CD14-positive monocyte (primary cell): ENCODE data around the gene GNAI1. TPM values are rescaled to one million over a fixed set of nuclear protein-coding genes. Genes with fewer than 3 reads are reported as not detected.

Experiments used
- DNase-seq, 3 donors: peaks; one replicate each; pipeline ENCODE4 v3.0.0-alpha.2; 2011 to 2022
- H2AFZ ChIP-seq: 2 replicates; pipeline ENCODE4 v1.6.0; 2012; ENCODE audit warnings: mild to moderate bottlenecking, low read depth, low read length, inconsistent platforms; ENCODE audit not compliant: insufficient read depth, poor library complexity, severe bottlenecking
- H3K27ac ChIP-seq, 2 donors: 1 replicate in 1 of 2; 2 replicates in 1 of 2; pipeline ENCODE4 v1.5.1; 2012 to 2013; ENCODE audit warnings: low read length in 2 of 2, control low read depth in 1 of 2, inconsistent platforms in 1 of 2, low read depth in 1 of 2, mild to moderate bottlenecking in 1 of 2
- H3K27me3 ChIP-seq, 2 donors: one replicate each; pipeline versions ENCODE4 v1.6.0 to v1.6.1; 2011 to 2013; ENCODE audit warnings: low read length in 2 of 2; ENCODE audit not compliant: control insufficient read depth in 2 of 2, insufficient read depth in 2 of 2
- H3K36me3 ChIP-seq, 2 donors: replicated peaks in 1 of 2; 1 replicate in 1 of 2; 2 replicates in 1 of 2; pipeline versions ENCODE4 v1.5.1 to v1.6.1; 2012 to 2013; ENCODE audit warnings: low read length in 2 of 2, control low read depth in 1 of 2, inconsistent platforms in 1 of 2, mild to moderate bottlenecking in 1 of 2; ENCODE audit not compliant: insufficient read depth in 2 of 2, control insufficient read depth in 1 of 2
- H3K4me1 ChIP-seq, 2 donors: 1 replicate in 1 of 2; 2 replicates in 1 of 2; pipeline versions ENCODE4 v1.5.1 to v1.6.1; 2012 to 2013; ENCODE audit warnings: low read length in 2 of 2, control low read depth in 1 of 2, inconsistent platforms in 1 of 2, mild to moderate bottlenecking in 1 of 2, moderate library complexity in 1 of 2; ENCODE audit not compliant: insufficient read depth in 2 of 2, control insufficient read depth in 1 of 2
- H3K4me2 ChIP-seq: replicated peaks from 2 replicates; pipeline ENCODE3; 2012; ENCODE audit warnings: low read length, moderate library complexity, mild to moderate bottlenecking; ENCODE audit not compliant: poor library complexity, severe bottlenecking; ENCODE audit errors: extremely low read depth
- H3K4me3 ChIP-seq, 3 experiments: fragments of 200-600 bp in 1 of 3; sonication (generic) in 1 of 3; replicated peaks in 1 of 3; 1 replicate in 2 of 3; 2 replicates in 1 of 3; pipeline ENCODE4 v1.5.1; 2011 to 2013; ENCODE audit warnings: low read length in 3 of 3, mild to moderate bottlenecking in 3 of 3, control low read depth in 2 of 3, low read depth in 2 of 3, inconsistent platforms in 1 of 3, moderate library complexity in 1 of 3
- H3K79me2 ChIP-seq: 2 replicates; pipeline ENCODE4 v1.6.0; 2012; ENCODE audit warnings: mild to moderate bottlenecking, control low read depth, inconsistent platforms, low read length, moderate library complexity; ENCODE audit not compliant: insufficient read depth
- H3K9ac ChIP-seq: 2 replicates; pipeline ENCODE4 v1.6.0; 2017; ENCODE audit warnings: low read length, mild to moderate bottlenecking; ENCODE audit not compliant: insufficient read depth, poor library complexity, severe bottlenecking
- H3K9me3 ChIP-seq, 2 donors: replicated peaks in 1 of 2; 1 replicate in 1 of 2; 2 replicates in 1 of 2; pipeline versions ENCODE4 v1.5.1 to v1.6.1; 2012 to 2013; ENCODE audit warnings: low read length in 2 of 2, control low read depth in 1 of 2; ENCODE audit not compliant: control insufficient read depth in 1 of 2, insufficient read depth in 1 of 2
- H4K20me1 ChIP-seq: 2 replicates; pipeline ENCODE4 v1.6.0; 2012; ENCODE audit warnings: mild to moderate bottlenecking, low read length, control low read depth, moderate library complexity; ENCODE audit not compliant: insufficient read depth
- H3K27ac Mint-ChIP-seq, 7 donors: one replicate each; pipeline ENCODE4 v1.8.0; 2020; ENCODE audit warnings: mild to moderate bottlenecking in 7 of 7, mixed read lengths in 7 of 7, moderate library complexity in 6 of 7, inconsistent platforms in 2 of 7
- H3K27me3 Mint-ChIP-seq, 3 donors: one replicate each; pipeline ENCODE4 v1.8.0; 2021 to 2022; ENCODE audit warnings: low read depth in 3 of 3, mild to moderate bottlenecking in 3 of 3, mixed read lengths in 3 of 3, moderate library complexity in 3 of 3, inconsistent platforms in 1 of 3
- H3K36me3 Mint-ChIP-seq, 2 donors: one replicate each; pipeline ENCODE4 v1.8.0; 2020; ENCODE audit warnings: mixed read lengths in 2 of 2, inconsistent platforms in 1 of 2, mild to moderate bottlenecking in 1 of 2
- H3K4me1 Mint-ChIP-seq: one replicate; pipeline ENCODE4 v1.8.0; 2020; ENCODE audit warnings: mild to moderate bottlenecking, mixed read lengths
- H3K4me3 Mint-ChIP-seq, 2 donors: one replicate each; pipeline ENCODE4 v1.8.0; 2020; ENCODE audit warnings: mild to moderate bottlenecking in 2 of 2, mixed read lengths in 2 of 2, moderate library complexity in 1 of 2
- H3K9me3 Mint-ChIP-seq, 7 donors: one replicate each; pipeline ENCODE4 v1.8.0; 2020 to 2022; ENCODE audit warnings: mixed read lengths in 7 of 7, mild to moderate bottlenecking in 6 of 7, moderate library complexity in 6 of 7, inconsistent platforms in 2 of 7
- CTCF ChIP-seq: fragments of 200-600 bp; IDR thresholded peaks from one replicate; pipeline ENCODE4 v1.8.0; 2022; ENCODE audit warnings: antibody characterized with exemption, mild to moderate bottlenecking
- WGBS: methylation state at CpG from one replicate; pipeline ENCODE4 v1.1.5; 2013; ENCODE audit warnings: missing lambda C conversion rate; ENCODE audit not compliant: insufficient coverage; 5-methylcytosine and 5-hydroxymethylcytosine counted together
- intact Hi-C, 2 donors: fragments of 100-400 bp; cut with micrococcal nuclease; formaldehyde crosslinking; loops; one replicate each; pipeline versions ENCODE4 v1.15.0 to v1.15.1; 2023
- polyA plus RNA-seq, 3 donors: library from polyadenylated mRNA; depleted of rRNA in 1 of 3; unstranded in 2 of 3; stranded (reverse) in 1 of 3; fragments of 300-500 nt in 2 of 3; fragments of >200 nt in 1 of 3; fragmentation: Illumina TruSeq in 2 of 3; gene quantifications; 1 replicate in 2 of 3; 2 replicates in 1 of 3; pipeline ENCODE4 v1.2.3, GENCODE V29; 2012 to 2021

The GNAI1 gene
- polyA plus RNA-seq, 3 donors, result 0.72 to 1.0 (median 0.79) TPM

DNA sequence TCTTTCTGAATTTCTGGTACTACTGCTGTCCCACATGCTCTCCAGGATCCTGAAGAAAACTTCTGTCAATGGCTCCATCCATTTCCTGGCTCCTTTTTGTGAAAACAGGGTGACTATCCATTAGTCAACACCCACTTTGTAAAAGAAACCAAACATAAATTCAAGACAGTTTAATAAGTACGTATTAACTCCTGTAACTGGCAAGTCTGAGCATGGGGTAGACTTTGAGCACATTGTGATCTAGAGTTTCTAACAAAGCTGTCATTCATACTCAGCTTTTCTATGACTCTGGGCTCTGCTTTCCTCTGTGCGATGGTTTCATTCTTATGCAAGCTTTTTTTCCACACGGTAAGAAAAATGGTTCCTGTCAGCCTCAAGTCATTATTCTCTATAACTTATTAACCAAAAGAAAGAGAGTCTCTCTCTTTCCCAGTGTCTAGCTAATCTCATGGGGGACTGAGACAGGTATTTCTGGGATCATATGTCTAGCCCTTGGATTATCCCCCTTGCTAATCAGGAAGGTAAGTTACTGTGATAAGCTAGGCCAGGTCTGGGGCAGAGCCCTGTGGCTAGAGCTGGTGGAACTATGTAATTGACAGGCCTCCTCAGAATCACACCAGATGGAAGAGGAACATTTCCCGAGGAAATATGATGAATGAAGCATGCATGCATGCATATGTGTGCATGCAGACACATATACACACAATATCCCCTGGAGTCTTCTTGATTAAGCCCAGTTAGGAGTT is 98.5 kb downstream of the GNAI1 start:
- H3K27ac Mint-ChIP-seq, result no peak overlapping the region
- Histone ChIP-seq H4K20me1 (no peaks in the 10 kb centered on the region), H3K27me3 (no peaks in the 10 kb centered on the region), H3K27ac (no peak overlapping the region), H3K36me3 (no peaks in the 10 kb centered on the region), H3K4me3 (no peak overlapping the region), H3K9me3 (no peaks in the 10 kb centered on the region), H3K4me1 (no peaks in the 10 kb centered on the region), H3K9ac (no peak overlapping the region), H3K4me2 (no peak overlapping the region), H2AFZ (no peak overlapping the region), H3K79me2 (no peaks in the 10 kb centered on the region)
- DNase-seq, result no peak
- no peak overlapping the region for H3K4me3 Mint-ChIP-seq
- no CpG with 5 or more reads among the region's 4 CpGs for WGBS
- H3K27me3 Mint-ChIP-seq, result no peaks in the 10 kb centered on the region
- intact Hi-C loops, result no loop called here
- H3K4me1 Mint-ChIP-seq, result no peaks in the 10 kb centered on the region
- H3K9me3 Mint-ChIP-seq, result peaks cover 0 to 4% (median 0%) of the 10 kb centered on the region in 7 donors
- H3K36me3 Mint-ChIP-seq, result no peaks in the 10 kb centered on the region
- no peak for TF ChIP-seq CTCF

- Mint-ChIP-seq H3K4me3 (no peak overlapping the region), H3K27ac (no peak overlapping the region), H3K4me1 (no peaks in the 10 kb centered on the region), H3K36me3 (no peaks in the 10 kb centered on the region), H3K27me3 (no peaks in the 10 kb centered on the region), H3K9me3 (peaks cover 0 to 4% (median 0%) of the 10 kb centered on the region in 7 donors)
- H3K9ac ChIP-seq, result no peak overlapping the region
- no peak for TF ChIP-seq CTCF
- no peaks in the 10 kb centered on the region for H3K4me1 ChIP-seq
- H3K27ac ChIP-seq, result no peak overlapping the region
- H3K9me3 ChIP-seq, result no peaks in the 10 kb centered on the region
- intact Hi-C loops, result no loop called here
- no peaks in the 10 kb centered on the region for H3K27me3 ChIP-seq
- H4K20me1 ChIP-seq, result no peaks in the 10 kb centered on the region
- no peak overlapping the region for H2AFZ ChIP-seq
- no peak for DNase-seq
- H3K36me3 ChIP-seq, result no peaks in the 10 kb centered on the region
- no peak overlapping the region for H3K4me2 ChIP-seq
- H3K79me2 ChIP-seq, result no peaks in the 10 kb centered on the region
- H3K4me3 ChIP-seq, result no peak overlapping the region
- WGBS, result 100% methylated on average over 3 of the region's 4 CpGs
Observed at GRCh38 chr7:80235334-80235733, 100.7 kb downstream of the GNAI1 start.
